SK-MEL-5 (cell line): ENCODE data around the gene ALB. TPM values are rescaled to one million over a fixed set of nuclear protein-coding genes. Genes with fewer than 3 reads are reported as not detected.

Experiments used
- DNase-seq: peaks from one replicate; pipeline ENCODE4 v3.0.0-alpha.2; 2016; ENCODE audit warnings: low read depth, low spot score
- in situ Hi-C: cut with HindIII; loops from 2 replicates; pipeline ENCODE4 v1.10.0; 2016; ENCODE audit warnings: low sequenced_read_pairs, high pct_unique_total_duplicates, low pct_unique_long_range_greater_than_20kb
- total RNA-seq: library from RNA; depleted of rRNA; stranded (reverse); fragments of >200 nt; shearing (Covaris generic); gene quantifications from 2 replicates; pipeline ENCODE4 v1.2.3, GENCODE V29; 2014

Gene ALB
- total RNA-seq, 1 experiment from 2014 or later: not detected

GRCh38 chr4:73404457-73404856 is 370 bp downstream of the ALB start:
- no peak for DNase-seq
- in situ Hi-C loops: no loop called here

DNA sequence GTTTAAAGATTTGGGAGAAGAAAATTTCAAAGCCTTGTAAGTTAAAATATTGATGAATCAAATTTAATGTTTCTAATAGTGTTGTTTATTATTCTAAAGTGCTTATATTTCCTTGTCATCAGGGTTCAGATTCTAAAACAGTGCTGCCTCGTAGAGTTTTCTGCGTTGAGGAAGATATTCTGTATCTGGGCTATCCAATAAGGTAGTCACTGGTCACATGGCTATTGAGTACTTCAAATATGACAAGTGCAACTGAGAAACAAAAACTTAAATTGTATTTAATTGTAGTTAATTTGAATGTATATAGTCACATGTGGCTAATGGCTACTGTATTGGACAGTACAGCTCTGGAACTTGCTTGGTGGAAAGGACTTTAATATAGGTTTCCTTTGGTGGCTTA is 1.1 kb downstream of the ALB start:
- in situ Hi-C loops: no loop called here
- no peak for DNase-seq

DNA sequence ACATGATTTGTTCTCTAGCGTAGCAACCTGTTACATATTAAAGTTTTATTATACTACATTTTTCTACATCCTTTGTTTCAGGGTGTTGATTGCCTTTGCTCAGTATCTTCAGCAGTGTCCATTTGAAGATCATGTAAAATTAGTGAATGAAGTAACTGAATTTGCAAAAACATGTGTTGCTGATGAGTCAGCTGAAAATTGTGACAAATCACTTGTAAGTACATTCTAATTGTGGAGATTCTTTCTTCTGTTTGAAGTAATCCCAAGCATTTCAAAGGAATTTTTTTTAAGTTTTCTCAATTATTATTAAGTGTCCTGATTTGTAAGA is 2.4 kb downstream of the ALB start:
- no peak for DNase-seq
- in situ Hi-C loops: no loop called here

DNA sequence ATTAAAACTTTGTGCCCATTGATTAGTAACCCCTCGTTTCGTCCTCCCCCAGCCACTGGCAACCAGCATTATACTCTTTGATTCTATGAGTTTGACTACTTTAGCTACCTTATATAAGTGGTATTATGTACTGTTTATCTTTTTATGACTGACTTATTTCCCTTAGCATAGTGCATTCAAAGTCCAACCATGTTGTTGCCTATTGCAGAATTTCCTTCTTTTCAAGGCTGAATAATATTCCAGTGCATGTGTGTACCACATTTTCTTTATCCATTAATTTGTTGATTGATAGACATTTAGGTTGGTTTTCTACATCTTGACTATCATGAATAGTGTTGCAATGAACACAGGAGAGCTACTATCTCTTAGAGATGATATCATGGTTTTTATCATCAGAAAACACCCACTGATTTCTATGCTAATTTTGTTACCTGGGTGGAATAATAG is 3.2 kb downstream of the ALB start:
- DNase-seq: no peak
- in situ Hi-C loops: no loop called here

GRCh38 chr4:73408181-73408867 is 4.2 kb downstream of the ALB start:
- DNase-seq: no peak
- in situ Hi-C loops: no loop called here

GRCh38 chr4:73409012-73409862 is 5.2 kb downstream of the ALB start:
- DNase-seq: no peak
- in situ Hi-C loops: no loop called here

GRCh38 chr4:73409978-73410548 is 6.0 kb downstream of the ALB start:
- in situ Hi-C loops: no loop called here
- no peak for DNase-seq

GRCh38 chr4:73410916-73411730 is 7.0 kb downstream of the ALB start:
- DNase-seq: no peak
- in situ Hi-C loops: no loop called here

DNA sequence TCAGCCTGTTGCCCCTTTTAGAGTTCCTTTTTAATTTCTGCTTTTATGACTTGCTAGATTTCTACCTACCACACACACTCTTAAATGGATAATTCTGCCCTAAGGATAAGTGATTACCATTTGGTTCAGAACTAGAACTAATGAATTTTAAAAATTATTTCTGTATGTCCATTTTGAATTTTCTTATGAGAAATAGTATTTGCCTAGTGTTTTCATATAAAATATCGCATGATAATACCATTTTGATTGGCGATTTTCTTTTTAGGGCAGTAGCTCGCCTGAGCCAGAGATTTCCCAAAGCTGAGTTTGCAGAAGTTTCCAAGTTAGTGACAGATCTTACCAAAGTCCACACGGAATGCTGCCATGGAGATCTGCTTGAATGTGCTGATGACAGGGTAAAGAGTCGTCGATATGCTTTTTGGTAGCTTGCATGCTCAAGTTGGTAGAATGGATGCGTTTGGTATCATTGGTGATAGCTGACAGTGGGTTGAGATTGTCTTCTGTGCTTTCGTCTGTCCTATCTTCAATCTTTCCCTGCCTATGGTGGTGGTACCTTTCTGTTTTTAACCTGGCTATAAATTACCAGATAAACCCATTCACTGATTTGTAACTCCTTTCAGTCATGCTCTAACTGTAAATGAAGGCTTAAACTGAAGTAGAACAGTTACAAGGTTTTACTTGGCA is 7.8 kb downstream of the ALB start:
- DNase-seq: no peak

DNA sequence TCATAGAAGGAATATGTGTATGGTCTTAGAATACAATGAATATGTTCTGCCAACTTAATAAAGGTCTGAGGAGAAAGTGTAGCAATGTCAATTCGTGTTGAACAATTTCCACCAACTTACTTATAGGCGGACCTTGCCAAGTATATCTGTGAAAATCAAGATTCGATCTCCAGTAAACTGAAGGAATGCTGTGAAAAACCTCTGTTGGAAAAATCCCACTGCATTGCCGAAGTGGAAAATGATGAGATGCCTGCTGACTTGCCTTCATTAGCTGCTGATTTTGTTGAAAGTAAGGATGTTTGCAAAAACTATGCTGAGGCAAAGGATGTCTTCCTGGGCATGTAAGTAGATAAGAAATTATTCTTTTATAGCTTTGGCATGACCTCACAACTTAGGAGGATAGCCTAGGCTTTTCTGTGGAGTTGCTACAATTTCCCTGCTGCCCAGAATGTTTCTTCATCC is 9.2 kb downstream of the ALB start:
- DNase-seq: no peak
- in situ Hi-C loops: no loop called here

More for the DNA sequence above, 7.8 kb downstream of the ALB start:
- in situ Hi-C loops: no loop called here

DNA sequence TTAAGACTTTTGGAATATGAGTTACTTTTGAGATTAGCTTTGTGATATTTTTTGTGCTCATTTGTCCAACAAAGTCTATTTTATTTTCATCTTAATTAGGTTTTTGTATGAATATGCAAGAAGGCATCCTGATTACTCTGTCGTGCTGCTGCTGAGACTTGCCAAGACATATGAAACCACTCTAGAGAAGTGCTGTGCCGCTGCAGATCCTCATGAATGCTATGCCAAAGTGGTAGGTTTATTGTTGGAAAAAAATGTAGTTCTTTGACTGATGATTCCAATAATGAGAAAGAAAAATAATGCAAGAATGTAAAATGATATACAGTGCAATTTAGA is 10.8 kb downstream of the ALB start:
- DNase-seq: no peak
- in situ Hi-C loops: no loop called here

DNA sequence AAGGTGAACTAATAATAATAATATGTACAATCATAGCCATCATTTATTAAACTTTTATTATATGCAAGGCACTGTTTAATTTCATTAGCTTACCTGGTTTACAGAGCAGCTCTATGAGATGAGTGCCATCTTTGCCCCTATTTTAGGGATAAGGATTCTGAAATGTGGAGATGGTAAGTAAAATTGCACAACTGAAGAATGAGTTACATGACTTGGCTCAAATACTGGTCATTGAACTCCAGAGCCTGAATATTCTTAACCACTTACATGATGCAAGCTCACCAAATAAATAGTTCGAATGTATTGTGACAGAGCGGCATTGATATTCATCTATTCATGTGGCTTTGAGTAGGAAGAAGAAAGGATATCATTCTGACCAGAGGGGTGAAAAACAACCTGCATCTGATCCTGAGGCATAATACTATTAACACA is 11.7 kb downstream of the ALB start:
- in situ Hi-C loops: no loop called here
- DNase-seq: no peak

GRCh38 chr4:73416423-73417087 is 12.5 kb downstream of the ALB start:
- no peak for DNase-seq
- in situ Hi-C loops: no loop called here

- in situ Hi-C loops: no loop called here
- no peak for DNase-seq
These were observed 13.3 kb downstream of the ALB start for GRCh38 chr4:73417342-73417741.

- no peak for DNase-seq
- in situ Hi-C loops: no loop called here
These were observed 13.9 kb downstream of the ALB start for GRCh38 chr4:73417973-73418372.

DNA sequence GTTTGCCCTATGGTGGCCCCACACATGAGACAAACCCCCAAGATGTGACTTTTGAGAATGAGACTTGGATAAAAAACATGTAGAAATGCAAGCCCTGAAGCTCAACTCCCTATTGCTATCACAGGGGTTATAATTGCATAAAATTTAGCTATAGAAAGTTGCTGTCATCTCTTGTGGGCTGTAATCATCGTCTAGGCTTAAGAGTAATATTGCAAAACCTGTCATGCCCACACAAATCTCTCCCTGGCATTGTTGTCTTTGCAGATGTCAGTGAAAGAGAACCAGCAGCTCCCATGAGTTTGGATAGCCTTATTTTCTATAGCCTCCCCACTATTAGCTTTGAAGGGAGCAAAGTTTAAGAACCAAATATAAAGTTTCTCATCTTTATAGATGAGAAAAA is 14.6 kb downstream of the ALB start:
- no peak for DNase-seq
- in situ Hi-C loops: no loop called here
